Gastroesophageal sphincter (tissue), 4 donors: ENCODE data around the gene GATB. TPM values are rescaled to one million over a fixed set of nuclear protein-coding genes. Genes with fewer than 3 reads are reported as not detected.

Experiments used
- ATAC-seq: fragments of 150-250 bp; one replicate; pipeline ENCODE4 v1.9.1; 2016; ENCODE audit warnings: mild to moderate bottlenecking, moderate library complexity
- H3K27ac ChIP-seq, 4 donors: fragments of 200-600 bp; sonication (generic) in 3 of 4; 1 replicate in 3 of 4; 2 replicates in 1 of 4; pipeline ENCODE4 v1.5.1; 2016 to 2019
- H3K27me3 ChIP-seq: fragments of 200-600 bp; sonication (generic); one replicate; pipeline ENCODE4 v1.5.1; 2019
- H3K36me3 ChIP-seq, 2 donors: fragments of 200-600 bp; sonication (generic); one replicate each; pipeline ENCODE4 v1.5.1; 2019; ENCODE audit warnings: control low read depth in 1 of 2
- H3K4me1 ChIP-seq, 3 donors: fragments of 200-600 bp; sonication (generic); 1 replicate in 2 of 3; 2 replicates in 1 of 3; pipeline ENCODE4 v1.5.1; 2016 to 2019; ENCODE audit warnings: control low read depth in 2 of 3
- H3K4me3 ChIP-seq, 2 donors: fragments of 200-600 bp; sonication (generic); one replicate each; pipeline ENCODE4 v1.5.1; 2019; ENCODE audit warnings: mild to moderate bottlenecking in 1 of 2, moderate library complexity in 1 of 2
- H3K9me3 ChIP-seq, 3 donors: fragments of 200-600 bp; sonication (generic); one replicate each; pipeline ENCODE4 v1.5.1; 2017 to 2019; ENCODE audit warnings: control low read depth in 2 of 3
- CTCF ChIP-seq, 4 experiments: fragments of 200-600 bp in 2 of 4; fragments of 450-650 bp in 2 of 4; sonication (generic) in 1 of 4; IDR thresholded peaks; one replicate each; pipeline ENCODE4 v1.5.1; 2017 to 2019; ENCODE audit warnings: antibody characterized with exemption in 4 of 4, mild to moderate bottlenecking in 2 of 4, moderate library complexity in 2 of 4
- EP300 ChIP-seq: sonication (generic); formaldehyde crosslinking; IDR thresholded peaks from one replicate; pipeline ENCODE4 v1.6.1; 2017; ENCODE audit warnings: antibody characterized with exemption, mild to moderate bottlenecking
- POLR2A ChIP-seq, 2 donors: fragments of 450-650 bp; IDR thresholded peaks; one replicate each; pipeline ENCODE4 v1.6.1; 2017; ENCODE audit warnings: antibody characterized with exemption in 2 of 2, mild to moderate bottlenecking in 2 of 2, moderate library complexity in 1 of 2
- POLR2AphosphoS5 ChIP-seq: sonication (generic); formaldehyde crosslinking; IDR thresholded peaks from one replicate; pipeline ENCODE4 v1.6.1; 2017; ENCODE audit warnings: antibody characterized with exemption
- WGBS, 2 donors: methylation state at CpG; one replicate each; pipeline ENCODE4 v1.1.5; 2018; ENCODE audit warnings: low coverage in 1 of 2; 5-methylcytosine and 5-hydroxymethylcytosine counted together
- total RNA-seq, 4 donors: library from RNA; depleted of rRNA; stranded (reverse); fragments of >200 nt; gene quantifications; one replicate each; pipeline ENCODE4 v1.1.0, GENCODE V29; 2016

The GATB gene
- total RNA-seq, 4 donors from 2014 or later, result 10.6 to 22.4 (median 16.6) TPM

GRCh38 chr4:151626228-151626627 is 134.6 kb downstream of the GATB start:
- Histone ChIP-seq H3K4me3 (no peak overlapping the region), H3K36me3 (no peaks in the 10 kb centered on the region), H3K27ac (no peak overlapping the region), H3K4me1 (no peaks in the 10 kb centered on the region), H3K27me3 (no peaks in the 10 kb centered on the region), H3K9me3 (no peaks in the 10 kb centered on the region)
- ATAC-seq, result no peak
- 86 to 96% methylated on average over 3 of the region's 3 CpGs for WGBS, 2 donors
- no peak for TF ChIP-seq CTCF (IDR thresholded peaks at IDR 0.05)
- no peak for TF ChIP-seq EP300
- no peak for TF ChIP-seq POLR2A (IDR thresholded peaks at IDR 0.05)
- TF ChIP-seq POLR2AphosphoS5, result no peak

- Histone ChIP-seq H3K9me3 (no peaks in the 10 kb centered on the region), H3K4me3 (no peak overlapping the region), H3K27me3 (no peaks in the 10 kb centered on the region), H3K27ac (no peak overlapping the region), H3K36me3 (no peaks in the 10 kb centered on the region), H3K4me1 (no peaks in the 10 kb centered on the region)
- TF ChIP-seq EP300, result no peak
- no peak for TF ChIP-seq POLR2A (IDR thresholded peaks at IDR 0.05)
- no peak for TF ChIP-seq CTCF (IDR thresholded peaks at IDR 0.05)
- no peak for TF ChIP-seq POLR2AphosphoS5
- ATAC-seq, result no peak
- WGBS, 2 donors, result 47 to 65% methylated on average over 6 to 7 of the region's 14 CpGs
Measured at GRCh38 chr4:151624626-151625565, 135.9 kb downstream of the GATB start.
